IMR-90 (cell line): ENCODE measurements around the gene RNF144A. TPM values are rescaled to one million over a fixed set of nuclear protein-coding genes. Genes with fewer than 3 reads are reported as not detected.

Source experiments
- ATAC-seq: fragments of 200-7000 bp; cut with Tn5 transposase; 2 replicates; pipeline ENCODE4 v1.9.1; 2020; ENCODE audit warnings: low read depth, mild to moderate bottlenecking, moderate library complexity
- BruUV-seq: library from RNA; stranded (reverse); fragments of 400-500 nt; replicated peaks from 2 replicates; lab custom pipeline; 2021; lab: Mats Ljungman, UMichigan
- CTCF ChIA-PET: fragments of 300-600 bp; formaldehyde crosslinking; extraction: SDS; loops from one replicate; lab custom pipeline; 2021; ENCODE audit warnings: antibody characterized with exemption; lab: Yijun Ruan, JAX
- POLR2A ChIA-PET: fragments of 300-600 bp; sonication (Branson Sonifier 250); formaldehyde crosslinking; loops from one replicate; lab custom pipeline; 2022; ENCODE audit warnings: antibody characterized with exemption; ENCODE audit not compliant: unreplicated experiment; lab: Charles Lee
- DNase-seq: peaks from one replicate; pipeline ENCODE4 v3.0.0; 2013
- H2AFZ ChIP-seq: replicated peaks from 2 replicates; pipeline ENCODE3; 2013; ENCODE audit warnings: low read length, mild to moderate bottlenecking; ENCODE audit not compliant: poor library complexity
- H2AK5ac ChIP-seq: 2 replicates; pipeline ENCODE4 v1.6.1; 2013; ENCODE audit warnings: low read depth, low read length, inconsistent platforms
- H2AK9ac ChIP-seq: replicated peaks from 2 replicates; pipeline ENCODE3; 2013; ENCODE audit warnings: mild to moderate bottlenecking, low read depth, low read length, moderate library complexity; ENCODE audit not compliant: poor library complexity
- H2BK120ac ChIP-seq: 2 replicates; pipeline ENCODE4 v1.6.1; 2013; ENCODE audit warnings: low read depth, low read length, inconsistent platforms
- H2BK15ac ChIP-seq: 3 replicates; pipeline ENCODE4 v1.6.1; 2013; ENCODE audit warnings: low read depth, low read length, inconsistent platforms
- H2BK20ac ChIP-seq: 2 replicates; pipeline ENCODE4 v1.6.1; 2013; ENCODE audit warnings: low read depth, mild to moderate bottlenecking, inconsistent platforms, low read length, moderate library complexity
- H2BK5ac ChIP-seq: 2 replicates; pipeline ENCODE4 v1.6.1; 2013; ENCODE audit warnings: mild to moderate bottlenecking, low read depth, low read length, inconsistent platforms; ENCODE audit not compliant: poor library complexity, severe bottlenecking
- H3K14ac ChIP-seq: replicated peaks from 2 replicates; pipeline ENCODE4 v1.6.1; 2013; ENCODE audit warnings: low read depth, low read length, inconsistent platforms
- H3K18ac ChIP-seq: 2 replicates; pipeline ENCODE4 v1.6.1; 2013; ENCODE audit warnings: low read depth, low read length, control low read depth
- H3K23ac ChIP-seq: 2 replicates; pipeline ENCODE4 v1.6.1; 2013; ENCODE audit warnings: low read depth, low read length, inconsistent platforms
- H3K27ac ChIP-seq: 2 replicates; pipeline ENCODE4 v1.5.1; 2013; ENCODE audit warnings: mild to moderate bottlenecking, control low read depth, low read length; ENCODE audit not compliant: insufficient read depth
- H3K27me3 ChIP-seq: 2 replicates; pipeline ENCODE4 v1.6.1; 2013; ENCODE audit warnings: low read length; ENCODE audit not compliant: control insufficient read depth, insufficient read depth
- H3K36me3 ChIP-seq: 2 replicates; pipeline ENCODE4 v1.6.1; 2013; ENCODE audit warnings: low read length, mixed read lengths; ENCODE audit not compliant: control insufficient read depth, insufficient read depth
- H3K4ac ChIP-seq: 2 replicates; pipeline ENCODE4 v1.6.1; 2013; ENCODE audit warnings: low read depth, low read length, inconsistent platforms
- H3K4me1 ChIP-seq: 2 replicates; pipeline ENCODE4 v1.6.1; 2013; ENCODE audit warnings: low read length, mixed read lengths; ENCODE audit not compliant: control insufficient read depth, insufficient read depth
- H3K4me2 ChIP-seq: 2 replicates; pipeline ENCODE4 v1.6.1; 2013; ENCODE audit warnings: low read depth, mild to moderate bottlenecking, control low read depth, low read length, moderate library complexity
- H3K4me3 ChIP-seq: 2 replicates; pipeline ENCODE4 v1.5.1; 2013; ENCODE audit warnings: low read depth, mild to moderate bottlenecking, control low read depth, low read length, moderate library complexity; ENCODE audit not compliant: insufficient read depth
- H3K56ac ChIP-seq: 2 replicates; pipeline ENCODE4 v1.6.1; 2013; ENCODE audit warnings: low read length, inconsistent platforms; ENCODE audit not compliant: insufficient read depth; ENCODE audit errors: extremely low read depth
- H3K79me1 ChIP-seq, 2 experiments: 2 replicates each; pipeline ENCODE4 v1.6.1; 2013; ENCODE audit warnings: low read length in 2 of 2, inconsistent platforms in 1 of 2, low read depth in 1 of 2
- H3K9ac ChIP-seq: 2 replicates; pipeline ENCODE4 v1.6.1; 2013; ENCODE audit warnings: low read depth, low read length, control low read depth
- H3K9me1 ChIP-seq: 2 replicates; pipeline ENCODE4 v1.6.1; 2013; ENCODE audit warnings: low read length, inconsistent platforms; ENCODE audit not compliant: insufficient read depth
- H3K9me3 ChIP-seq: 2 replicates; pipeline ENCODE4 v1.6.1; 2013; ENCODE audit warnings: low read length; ENCODE audit not compliant: control insufficient read depth, insufficient read depth
- H4K20me1 ChIP-seq: 2 replicates; pipeline ENCODE4 v1.6.1; 2013; ENCODE audit warnings: low read length, inconsistent platforms; ENCODE audit not compliant: insufficient read depth
- H4K5ac ChIP-seq: 2 replicates; pipeline ENCODE4 v1.6.1; 2013; ENCODE audit warnings: mild to moderate bottlenecking, low read depth, low read length, control low read depth
- H4K8ac ChIP-seq, 2 experiments: 2 replicates each; pipeline ENCODE4 v1.6.1; 2013; ENCODE audit warnings: low read depth in 2 of 2, low read length in 2 of 2, control low read depth in 1 of 2, inconsistent platforms in 1 of 2
- H4K91ac ChIP-seq: 2 replicates; pipeline ENCODE4 v1.6.1; 2013; ENCODE audit warnings: low read depth, low read length, inconsistent platforms; ENCODE audit not compliant: insufficient read depth
- BHLHE40 ChIP-seq: fragments of 150-350 bp; IDR thresholded peaks from 2 replicates; pipeline ENCODE4 v1.6.1; 2016; ENCODE audit warnings: mild to moderate bottlenecking, low read depth, low read length
- CHD1 ChIP-seq: IDR thresholded peaks from 2 replicates; pipeline ENCODE4 v1.6.1; 2012; ENCODE audit warnings: low read depth, low read length, improper control_type of control experiment
- FOS ChIP-seq: fragments of 150-350 bp; IDR thresholded peaks from 2 replicates; pipeline ENCODE4 v1.6.1; 2016; ENCODE audit warnings: low read depth, low read length
- MAFK ChIP-seq: IDR thresholded peaks from 2 replicates; pipeline ENCODE4 v1.6.1; 2012; ENCODE audit warnings: low read depth, low read length, improper control_type of control experiment
- MAZ ChIP-seq: IDR thresholded peaks from 2 replicates; pipeline ENCODE4 v1.6.1; 2012; ENCODE audit warnings: low read depth, mild to moderate bottlenecking, low read length, improper control_type of control experiment, moderate library complexity, borderline replicate concordance
- MXI1 ChIP-seq: IDR thresholded peaks from 2 replicates; pipeline ENCODE4 v1.6.1; 2012; ENCODE audit warnings: low read depth, mild to moderate bottlenecking, low read length, moderate library complexity, borderline replicate concordance
- NFE2L2 ChIP-seq: fragments of 150-350 bp; IDR thresholded peaks from 2 replicates; pipeline ENCODE4 v1.6.1; 2016; ENCODE audit warnings: low read depth, mild to moderate bottlenecking, low read length
- RAD21 ChIP-seq: IDR thresholded peaks from 2 replicates; pipeline ENCODE4 v1.6.1; 2012; ENCODE audit warnings: low read length, improper control_type of control experiment
- RFX5 ChIP-seq: IDR thresholded peaks from 2 replicates; pipeline ENCODE4 v1.8.0; 2012; ENCODE audit warnings: low read depth, mild to moderate bottlenecking, low read length, moderate library complexity
- WGBS, 2 experiments: methylation state at CpG; one replicate each; pipeline versions ENCODE4 v1.1.5 to v1.1.7; 2013; ENCODE audit warnings: missing lambda C conversion rate in 2 of 2; ENCODE audit not compliant: insufficient read length in 1 of 2; ENCODE audit errors: extremely low coverage in 2 of 2; 5-methylcytosine and 5-hydroxymethylcytosine counted together
- dilution Hi-C: fragments of 300-500 bp; cut with HindIII; formaldehyde crosslinking; loops from one replicate; pipeline ENCODE4 v1.14.3; 2018; ENCODE audit warnings: low sequenced_read_pairs; ENCODE audit not compliant: unreplicated experiment
- in situ Hi-C: fragments of 300-500 bp; cut with MboI; formaldehyde crosslinking; loops from 3 replicates; pipeline ENCODE4 v1.14.3; 2019; ENCODE audit warnings: low sequenced_read_pairs, inconsistent platforms, mixed read lengths
- intact Hi-C: fragments of 100-400 bp; cut with micrococcal nuclease; formaldehyde crosslinking; loops from 2 replicates; pipeline ENCODE4 v1.10.0; 2022
- polyA plus RNA-seq, 3 experiments: library from polyadenylated mRNA; depleted of rRNA; stranded (reverse); fragments of >200 nt; gene quantifications; 2 replicates each; pipeline ENCODE4 v1.2.3, GENCODE V29; 2012; ENCODE audit warnings: low replicate concordance in 1 of 3
- total RNA-seq: library from RNA; depleted of rRNA; stranded (reverse); fragments of >200 nt; gene quantifications from 2 replicates; pipeline ENCODE4 v1.2.3, GENCODE V29; 2012
- TF ChIP-seq, protein P1 (sequence below): fragments of 150-350 bp; IDR thresholded peaks from 2 replicates; pipeline ENCODE4 v1.6.1; 2016; ENCODE audit warnings: low read depth, mild to moderate bottlenecking, low read length, moderate library complexity, borderline replicate concordance
- TF ChIP-seq, protein P2 (sequence below): fragments of 150-350 bp; IDR thresholded peaks from 2 replicates; pipeline ENCODE4 v1.6.1; 2017; ENCODE audit warnings: mild to moderate bottlenecking, antibody characterized with exemption, low read length, low read depth

The RNF144A gene
- total and polyA plus RNA-seq, 2 of the 4 experiments (the other 2 are of a cell fraction), result 0.18 to 0.26 TPM

DNA sequence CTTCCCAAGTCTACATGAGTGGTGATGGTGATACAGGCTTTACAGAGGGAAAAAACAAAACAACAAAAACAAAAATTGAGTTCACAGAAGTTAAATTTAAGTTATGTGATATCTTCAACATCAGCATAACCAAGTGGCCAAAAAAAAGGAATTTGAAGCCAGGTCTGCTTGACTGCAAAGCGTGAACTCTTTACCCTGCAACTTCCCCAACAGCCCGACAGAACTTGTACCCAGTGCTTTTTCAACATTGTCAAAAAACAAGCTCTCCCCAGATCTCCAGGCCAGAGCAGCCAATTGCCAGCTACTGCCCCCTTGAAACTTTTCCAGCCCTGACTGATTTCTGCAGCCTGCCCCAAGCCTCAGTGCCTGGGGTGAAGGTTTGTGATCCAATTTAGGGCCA lies 76.7 kb downstream of the RNF144A start:
- H3K27me3 ChIP-seq, result no peaks in the 10 kb centered on the region
- H3K23ac ChIP-seq, result no peak overlapping the region
- no peak overlapping the region for H2AK5ac ChIP-seq
- whole genome bisulfite sequencing, 2 experiments, result no CpG with 5 or more reads among the region's 2 CpGs
- H4K91ac ChIP-seq, result no peak overlapping the region
- H3K36me3 ChIP-seq, result no peaks in the 10 kb centered on the region
- H3K18ac ChIP-seq, result no peak overlapping the region
- H3K9me3 ChIP-seq, result no peaks in the 10 kb centered on the region
- H3K4ac ChIP-seq, result no peak overlapping the region
- no peak overlapping the region for H3K9ac ChIP-seq
- dilution Hi-C loops, result no loop called here
- TF ChIP-seq, protein P1, sequence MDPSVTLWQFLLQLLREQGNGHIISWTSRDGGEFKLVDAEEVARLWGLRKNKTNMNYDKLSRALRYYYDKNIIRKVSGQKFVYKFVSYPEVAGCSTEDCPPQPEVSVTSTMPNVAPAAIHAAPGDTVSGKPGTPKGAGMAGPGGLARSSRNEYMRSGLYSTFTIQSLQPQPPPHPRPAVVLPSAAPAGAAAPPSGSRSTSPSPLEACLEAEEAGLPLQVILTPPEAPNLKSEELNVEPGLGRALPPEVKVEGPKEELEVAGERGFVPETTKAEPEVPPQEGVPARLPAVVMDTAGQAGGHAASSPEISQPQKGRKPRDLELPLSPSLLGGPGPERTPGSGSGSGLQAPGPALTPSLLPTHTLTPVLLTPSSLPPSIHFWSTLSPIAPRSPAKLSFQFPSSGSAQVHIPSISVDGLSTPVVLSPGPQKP, result no peak
- no peak for TF ChIP-seq RFX5
- TF ChIP-seq RAD21, result no peak
- TF ChIP-seq CHD1, result no peak
- no peak for TF ChIP-seq MAZ
- TF ChIP-seq FOS, result no peak
- TF ChIP-seq NFE2L2, result no peak
- TF ChIP-seq MXI1, result no peak
- TF ChIP-seq, protein P2, sequence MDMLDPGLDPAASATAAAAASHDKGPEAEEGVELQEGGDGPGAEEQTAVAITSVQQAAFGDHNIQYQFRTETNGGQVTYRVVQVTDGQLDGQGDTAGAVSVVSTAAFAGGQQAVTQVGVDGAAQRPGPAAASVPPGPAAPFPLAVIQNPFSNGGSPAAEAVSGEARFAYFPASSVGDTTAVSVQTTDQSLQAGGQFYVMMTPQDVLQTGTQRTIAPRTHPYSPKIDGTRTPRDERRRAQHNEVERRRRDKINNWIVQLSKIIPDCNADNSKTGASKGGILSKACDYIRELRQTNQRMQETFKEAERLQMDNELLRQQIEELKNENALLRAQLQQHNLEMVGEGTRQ, result no peak
- TF ChIP-seq BHLHE40, result no peak
- TF ChIP-seq MAFK, result no peak
- H2BK20ac ChIP-seq, result no peak overlapping the region
- no peak overlapping the region for H4K5ac ChIP-seq
- no TSS peak for BruUV-seq
- ChIA-PET CTCF (interaction anchor here (0.6 kb wide), 1 partner anchor 137 kb away, joined by 6 read pairs; no protein-coding TSS in a partner anchor), POLR2A (no interaction called here)
- no peak overlapping the region for H2BK120ac ChIP-seq
- no peak overlapping the region for H3K4me2 ChIP-seq
- no peak overlapping the region for H4K8ac ChIP-seq
- H3K4me1 ChIP-seq, result no peaks in the 10 kb centered on the region
- no peak overlapping the region for H2AFZ ChIP-seq
- H3K4me3 ChIP-seq, result no peak overlapping the region
- in situ Hi-C loops, result no loop called here
- H3K14ac ChIP-seq, result no peak overlapping the region
- H2BK5ac ChIP-seq, result no peak overlapping the region
- no peak overlapping the region for H3K27ac ChIP-seq
- H2BK15ac ChIP-seq, result no peak overlapping the region
- no peaks in the 10 kb centered on the region for H3K9me1 ChIP-seq
- intact Hi-C loops, result no loop called here
- H2AK9ac ChIP-seq, result no peak overlapping the region
- ATAC-seq (no peak), DNase-seq (no peak)
- no peaks in the 10 kb centered on the region for H4K20me1 ChIP-seq
- no peak overlapping the region for H3K56ac ChIP-seq
- no peaks in the 10 kb centered on the region for H3K79me1 ChIP-seq
